NCI-H345 treated with DMSO at 0.1 percent for 48 hours (cell line): Measurements from ENCODE around the gene RNF17.
"Not testable (repeated sequence)": the region's sequence is repeated elsewhere in the genome, so short reads cannot be mapped to it uniquely, and the experiment has no call there.

Experiments used
- DNase-seq: peaks from one replicate; lab custom pipeline; 2025; ENCODE audit not compliant: unreplicated experiment; lab: John Stamatoyannopoulos, UW

Gene RNF17, protein sequence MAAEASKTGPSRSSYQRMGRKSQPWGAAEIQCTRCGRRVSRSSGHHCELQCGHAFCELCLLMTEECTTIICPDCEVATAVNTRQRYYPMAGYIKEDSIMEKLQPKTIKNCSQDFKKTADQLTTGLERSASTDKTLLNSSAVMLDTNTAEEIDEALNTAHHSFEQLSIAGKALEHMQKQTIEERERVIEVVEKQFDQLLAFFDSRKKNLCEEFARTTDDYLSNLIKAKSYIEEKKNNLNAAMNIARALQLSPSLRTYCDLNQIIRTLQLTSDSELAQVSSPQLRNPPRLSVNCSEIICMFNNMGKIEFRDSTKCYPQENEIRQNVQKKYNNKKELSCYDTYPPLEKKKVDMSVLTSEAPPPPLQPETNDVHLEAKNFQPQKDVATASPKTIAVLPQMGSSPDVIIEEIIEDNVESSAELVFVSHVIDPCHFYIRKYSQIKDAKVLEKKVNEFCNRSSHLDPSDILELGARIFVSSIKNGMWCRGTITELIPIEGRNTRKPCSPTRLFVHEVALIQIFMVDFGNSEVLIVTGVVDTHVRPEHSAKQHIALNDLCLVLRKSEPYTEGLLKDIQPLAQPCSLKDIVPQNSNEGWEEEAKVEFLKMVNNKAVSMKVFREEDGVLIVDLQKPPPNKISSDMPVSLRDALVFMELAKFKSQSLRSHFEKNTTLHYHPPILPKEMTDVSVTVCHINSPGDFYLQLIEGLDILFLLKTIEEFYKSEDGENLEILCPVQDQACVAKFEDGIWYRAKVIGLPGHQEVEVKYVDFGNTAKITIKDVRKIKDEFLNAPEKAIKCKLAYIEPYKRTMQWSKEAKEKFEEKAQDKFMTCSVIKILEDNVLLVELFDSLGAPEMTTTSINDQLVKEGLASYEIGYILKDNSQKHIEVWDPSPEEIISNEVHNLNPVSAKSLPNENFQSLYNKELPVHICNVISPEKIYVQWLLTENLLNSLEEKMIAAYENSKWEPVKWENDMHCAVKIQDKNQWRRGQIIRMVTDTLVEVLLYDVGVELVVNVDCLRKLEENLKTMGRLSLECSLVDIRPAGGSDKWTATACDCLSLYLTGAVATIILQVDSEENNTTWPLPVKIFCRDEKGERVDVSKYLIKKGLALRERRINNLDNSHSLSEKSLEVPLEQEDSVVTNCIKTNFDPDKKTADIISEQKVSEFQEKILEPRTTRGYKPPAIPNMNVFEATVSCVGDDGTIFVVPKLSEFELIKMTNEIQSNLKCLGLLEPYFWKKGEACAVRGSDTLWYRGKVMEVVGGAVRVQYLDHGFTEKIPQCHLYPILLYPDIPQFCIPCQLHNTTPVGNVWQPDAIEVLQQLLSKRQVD (N-terminal part only)

DNA sequence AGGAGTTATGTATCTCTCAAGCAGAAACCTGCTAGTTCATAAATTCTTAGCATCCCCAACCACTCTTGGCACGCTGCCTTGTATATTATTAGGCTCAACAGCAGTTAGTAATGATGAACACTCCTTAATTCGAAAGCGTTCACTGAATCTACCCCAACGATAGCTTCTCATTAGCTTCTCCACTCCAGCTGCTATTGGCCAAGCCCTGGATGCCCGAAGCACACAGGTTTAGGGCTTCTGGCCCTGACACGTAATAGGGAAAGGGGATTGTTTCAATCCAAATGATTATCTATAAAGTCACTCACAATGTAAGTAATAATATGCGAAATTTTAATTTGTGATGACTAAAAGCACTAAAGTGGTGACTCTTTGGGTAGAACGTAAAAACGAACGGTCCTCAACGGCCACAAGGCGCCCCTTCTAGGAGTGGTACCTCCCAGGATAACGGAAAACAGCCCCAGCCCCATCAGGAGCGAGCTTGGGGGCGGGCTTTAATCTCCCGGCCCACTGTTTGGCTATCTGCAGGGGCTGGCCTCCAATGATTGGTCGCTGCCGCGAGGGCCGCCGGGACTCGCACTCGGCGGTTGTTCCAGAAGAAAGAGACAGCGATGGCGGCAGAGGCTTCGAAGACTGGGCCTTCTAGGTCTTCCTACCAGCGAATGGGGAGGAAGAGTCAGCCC lies at the start of gene RNF17:
RNF17 (plus strand) TSS at position 574 of the 680 bp plus-strand sequence; CDS start at position 609, 35 bp downstream.
- DNase-seq = no peak

DNA sequence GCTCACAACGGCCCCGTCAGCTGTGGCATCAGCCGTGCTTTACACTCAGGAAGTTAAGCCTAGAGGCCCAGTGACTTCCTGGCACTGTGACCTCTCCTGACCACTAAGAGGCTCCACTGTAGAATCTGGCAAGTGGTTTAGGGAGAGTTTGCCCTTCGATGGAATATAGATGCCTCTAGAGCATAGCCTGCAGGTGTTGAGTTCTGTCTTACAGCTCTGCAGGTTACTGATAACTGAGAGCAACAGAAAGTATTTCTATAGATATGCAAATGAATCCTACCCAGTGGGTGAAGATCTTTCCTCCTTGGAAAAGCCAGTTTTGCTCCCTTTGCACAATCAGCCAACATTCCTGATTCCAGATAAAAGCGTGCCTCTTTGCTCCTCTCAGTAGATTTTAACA lies 48.0 kb upstream of the RNF17 start:
- DNase-seq = no peak

DNA sequence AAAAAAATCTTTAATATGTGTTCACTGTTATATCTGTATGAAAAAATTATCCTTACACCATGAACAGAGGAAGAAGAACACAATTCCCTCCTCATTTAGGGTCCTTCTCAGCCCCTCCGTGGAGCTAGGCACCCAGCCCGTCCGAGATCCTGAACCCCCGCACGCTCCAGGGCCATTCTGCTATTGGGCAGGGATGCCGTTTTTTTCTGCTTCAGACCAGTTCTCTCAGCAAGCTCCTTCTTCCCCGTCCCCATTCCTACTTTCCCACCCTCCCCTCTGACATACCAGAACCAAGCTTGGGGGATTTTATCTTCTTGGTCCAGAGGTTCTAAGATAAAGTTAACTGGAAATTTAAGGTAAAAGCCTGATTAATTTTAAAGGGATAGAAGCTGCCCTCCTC lies 47.5 kb upstream of the RNF17 start:
- DNase-seq = no peak

DNA sequence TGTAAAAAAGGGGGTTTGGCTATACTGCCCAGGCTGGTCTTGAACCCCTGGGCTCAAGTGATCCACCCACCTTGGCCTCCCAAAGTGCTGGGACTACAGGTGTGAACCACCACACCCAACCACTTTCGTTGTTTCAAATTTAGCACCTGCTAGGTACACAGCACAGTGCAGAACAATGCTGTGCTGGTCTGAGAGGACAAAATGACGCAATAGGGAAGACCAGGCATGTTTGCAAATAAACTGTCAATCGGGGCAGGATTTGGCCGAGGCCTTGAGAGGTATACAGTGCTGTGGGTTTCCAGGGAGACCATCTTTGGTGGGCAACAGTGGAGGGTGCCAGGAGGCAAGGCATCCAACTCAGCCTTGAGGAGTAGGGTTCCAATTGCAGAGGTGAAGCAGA lies 46.8 kb upstream of the RNF17 start:
- DNase-seq = no peak

DNA sequence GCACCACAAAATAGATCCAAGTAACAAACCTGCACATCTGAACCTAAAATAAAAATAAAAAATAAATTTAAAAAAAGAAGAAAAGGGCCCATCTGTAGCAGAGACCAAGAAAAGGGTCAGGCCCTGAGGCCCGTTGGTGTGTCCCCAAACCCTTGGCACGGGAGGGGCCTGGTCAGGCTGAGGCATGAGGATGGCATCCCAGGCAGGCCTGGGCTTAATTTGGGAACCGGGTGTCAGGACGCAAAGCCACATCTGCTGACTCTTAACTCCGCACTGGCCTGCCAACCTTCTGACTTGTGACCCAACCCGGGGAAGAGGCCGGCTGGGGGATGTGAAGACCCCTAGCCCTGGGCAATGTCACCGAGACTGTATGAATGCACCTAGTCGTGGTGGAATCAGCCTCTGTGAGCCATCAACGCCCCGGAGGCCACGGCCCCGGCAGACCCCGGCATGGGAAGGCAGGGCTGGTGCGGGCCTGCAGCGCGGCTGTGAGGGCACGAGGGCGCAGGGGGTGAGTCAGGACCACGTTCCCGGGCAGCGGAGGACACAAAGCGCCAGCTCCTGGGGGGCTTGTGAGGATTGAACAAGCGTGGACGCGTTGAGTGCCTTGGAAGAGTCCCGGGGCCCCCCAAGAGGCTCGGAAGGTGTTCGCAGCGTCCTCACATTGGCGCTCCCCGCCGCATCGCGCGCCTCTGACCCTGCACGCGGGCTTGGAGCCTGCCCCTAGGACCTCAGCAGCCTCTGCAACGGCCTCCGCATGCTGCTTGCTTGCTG lies 45.6 kb upstream of the RNF17 start:
- DNase-seq = no peak

DNA sequence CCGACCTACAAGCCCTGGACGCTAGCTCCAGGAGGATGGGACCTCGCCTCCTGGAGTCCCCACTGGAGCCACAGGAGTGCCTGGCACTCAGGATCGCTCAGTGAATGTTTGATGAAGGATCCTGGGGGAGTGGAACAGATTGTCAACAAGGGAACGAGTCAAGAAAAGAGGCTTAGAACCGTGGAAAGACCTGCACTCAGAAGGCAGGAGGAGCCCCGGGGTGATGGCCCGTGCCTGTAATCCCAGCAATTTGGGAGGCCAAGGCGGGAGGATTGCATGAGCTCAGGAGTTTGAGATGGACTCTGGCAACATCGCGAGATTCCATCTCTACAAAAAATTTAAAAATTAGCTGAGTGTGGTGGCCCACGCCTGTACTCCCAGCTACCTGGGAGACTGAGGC lies 44.8 kb upstream of the RNF17 start:
- DNase-seq = no peak

DNA sequence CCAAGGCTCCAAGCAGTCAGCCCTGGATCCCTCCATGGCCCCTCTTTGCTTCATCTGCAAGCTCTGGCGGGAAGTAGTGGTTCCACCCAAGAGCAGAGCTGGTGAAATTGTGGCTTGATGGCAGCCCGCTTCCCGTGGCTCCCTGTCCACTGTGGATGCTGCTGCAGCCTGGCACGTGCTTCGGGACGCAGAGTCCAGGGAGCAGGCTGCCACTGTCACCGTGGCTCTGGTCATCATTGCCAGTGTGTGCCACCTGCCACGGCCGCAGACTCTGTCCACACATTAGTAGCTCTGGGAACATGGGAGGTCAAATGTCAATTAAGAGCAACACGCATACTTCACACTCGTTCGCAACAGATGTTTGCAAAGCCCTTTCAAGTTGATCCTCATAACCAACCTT lies 40.8 kb upstream of the RNF17 start:
- no peak for DNase-seq

DNA sequence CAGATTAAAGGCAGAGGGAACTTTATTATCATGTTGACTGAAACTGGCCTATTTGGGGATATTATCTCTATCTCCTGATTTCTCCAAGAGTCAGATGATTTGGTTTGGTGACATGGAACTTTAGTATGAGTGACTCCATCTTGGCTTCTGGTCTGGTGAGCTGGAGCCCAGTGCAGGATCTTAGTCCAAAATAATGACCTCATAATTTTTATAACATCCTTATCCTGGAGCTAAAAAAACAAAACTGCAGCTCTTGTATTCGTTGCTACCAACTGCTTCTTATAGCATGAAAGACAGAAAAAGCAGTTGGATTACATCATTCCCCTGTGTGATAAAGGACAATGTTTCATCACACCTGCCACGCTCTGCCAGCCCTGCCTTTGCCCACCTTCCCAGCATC lies 39.3 kb upstream of the RNF17 start:
- no peak for DNase-seq

DNA sequence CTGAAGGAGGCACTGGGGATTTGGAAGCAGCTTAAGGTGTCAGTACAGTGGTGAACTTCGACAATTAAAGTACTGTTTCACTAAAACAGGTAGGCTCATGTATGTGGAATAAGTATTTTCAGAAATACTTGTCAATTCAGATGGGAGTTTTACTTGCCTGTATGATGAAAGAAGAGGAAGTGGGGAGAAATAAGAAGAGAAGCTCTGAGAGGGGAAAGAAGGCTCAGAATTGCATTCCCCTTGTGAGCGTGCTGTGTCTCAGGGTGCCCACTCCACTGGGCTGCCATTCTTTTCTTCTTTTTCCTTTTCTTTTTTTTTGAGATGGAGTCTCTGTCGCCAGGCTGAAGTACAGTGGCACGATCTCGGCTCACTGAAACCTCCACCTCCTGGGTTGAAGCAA lies 38.6 kb upstream of the RNF17 start:
- DNase-seq = no peak

DNA sequence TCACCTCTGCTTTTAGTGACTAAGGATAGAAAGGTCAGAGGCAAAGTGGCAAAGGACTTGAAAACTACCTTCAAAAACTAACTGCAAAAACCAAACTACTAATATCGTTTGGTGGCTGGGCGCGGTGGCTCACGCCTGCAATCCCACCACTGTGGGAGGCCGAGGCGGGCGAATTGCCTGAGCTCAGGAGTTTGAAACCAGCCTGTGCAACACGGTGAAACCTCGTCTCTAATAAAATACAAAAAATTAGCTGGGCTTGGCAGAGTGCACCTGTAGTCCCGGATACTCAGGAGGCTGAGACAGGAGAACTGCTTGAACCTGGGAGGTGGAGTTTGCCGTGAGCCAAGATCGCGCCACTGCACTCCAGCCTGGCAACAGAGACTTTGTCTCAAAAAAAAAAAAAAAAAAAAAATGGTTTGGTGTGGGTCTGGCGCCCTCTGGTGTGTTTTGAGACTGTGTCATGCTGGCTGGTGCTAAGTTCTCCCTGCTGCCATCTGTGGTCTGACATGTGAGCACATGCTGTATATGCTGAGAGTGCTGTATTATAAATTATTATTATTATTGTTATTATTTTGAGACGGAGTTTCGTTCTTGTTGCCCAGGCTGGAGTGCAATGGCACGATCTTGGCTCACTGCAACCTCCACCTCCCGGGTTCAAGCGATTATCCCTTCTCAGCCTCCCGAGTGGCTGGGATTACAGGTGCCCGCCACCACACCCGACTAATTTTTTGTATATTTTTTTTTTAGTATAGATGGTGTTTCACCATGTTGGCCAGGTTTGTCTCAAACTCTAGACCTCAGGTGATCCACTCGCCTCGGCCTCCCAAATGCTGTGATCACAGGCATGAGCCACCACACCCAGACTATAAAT lies 36.0 kb upstream of the RNF17 start:
- DNase-seq = peak; percentile 42

DNA sequence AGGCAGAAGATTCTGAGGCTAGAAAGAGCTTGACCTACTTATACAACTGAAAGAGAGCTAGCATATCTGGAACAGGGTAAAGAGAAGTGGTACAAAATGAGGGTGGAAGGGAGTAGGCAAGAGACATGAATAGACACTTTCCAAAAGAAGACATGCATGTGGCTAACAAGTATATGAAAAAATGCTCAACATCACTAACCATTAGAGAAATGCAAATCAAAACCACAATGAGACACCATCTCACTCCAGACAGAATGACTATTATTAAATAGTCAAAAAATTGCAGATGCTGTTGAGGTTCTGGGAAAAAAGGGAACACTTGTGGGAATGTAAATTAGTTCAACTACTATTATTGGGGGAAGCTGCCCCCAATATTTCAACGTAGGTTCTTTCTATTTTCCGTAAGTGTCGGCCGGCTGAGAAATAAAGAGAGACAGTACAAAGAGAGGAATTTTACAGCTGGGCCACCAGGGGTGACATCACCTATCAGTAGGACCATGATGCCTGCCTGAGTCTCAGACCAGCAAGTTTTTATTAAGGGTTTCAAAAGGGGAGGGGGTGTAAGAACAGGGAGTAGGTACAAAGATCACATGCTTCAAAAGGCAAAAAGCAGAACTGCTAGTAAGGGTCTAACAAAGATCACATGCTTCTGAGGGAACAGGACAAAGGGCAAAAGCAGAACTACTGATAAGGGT lies 32.9 kb upstream of the RNF17 start:
- not testable (repeated sequence) for DNase-seq

DNA sequence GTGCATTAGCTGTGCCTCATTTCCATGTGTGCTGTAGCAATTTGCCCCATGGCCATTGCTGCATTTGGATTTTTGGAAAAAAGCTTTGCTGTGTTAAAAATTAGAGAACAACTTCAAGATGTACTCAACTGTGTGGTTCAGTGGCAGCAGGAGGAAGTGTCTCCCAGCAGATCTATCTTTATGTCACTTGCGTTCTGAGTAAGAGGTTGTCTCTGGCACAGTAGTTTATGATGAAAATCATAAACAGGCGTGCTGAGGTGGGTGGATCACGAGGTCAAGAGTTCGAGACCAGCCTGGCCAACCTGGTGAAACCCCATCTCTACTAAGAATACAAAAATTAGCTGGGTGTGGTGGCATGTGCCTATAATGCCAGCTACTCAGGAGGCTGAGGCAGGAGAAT lies 29.0 kb upstream of the RNF17 start:
- no peak for DNase-seq

DNA sequence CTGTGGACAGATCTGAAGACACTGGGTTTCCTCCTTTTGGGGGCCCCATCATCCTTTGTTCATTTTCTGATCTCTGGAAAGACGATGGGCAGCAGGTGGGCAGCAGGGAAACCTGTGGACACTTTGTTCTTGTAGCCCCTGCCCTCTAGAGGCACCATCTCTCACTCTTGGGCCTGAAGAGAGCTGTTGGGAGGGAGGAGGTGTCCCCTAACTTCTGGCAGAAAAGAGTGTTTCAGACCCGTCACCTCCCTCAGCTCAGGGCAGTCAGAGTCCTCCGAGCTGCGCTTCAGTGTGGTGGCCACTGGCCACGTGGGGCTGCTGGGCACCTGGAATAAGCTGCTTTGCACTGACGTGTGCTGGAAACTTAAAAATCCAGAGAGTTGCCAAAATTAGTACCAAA lies 26.9 kb upstream of the RNF17 start:
- DNase-seq = no peak

DNA sequence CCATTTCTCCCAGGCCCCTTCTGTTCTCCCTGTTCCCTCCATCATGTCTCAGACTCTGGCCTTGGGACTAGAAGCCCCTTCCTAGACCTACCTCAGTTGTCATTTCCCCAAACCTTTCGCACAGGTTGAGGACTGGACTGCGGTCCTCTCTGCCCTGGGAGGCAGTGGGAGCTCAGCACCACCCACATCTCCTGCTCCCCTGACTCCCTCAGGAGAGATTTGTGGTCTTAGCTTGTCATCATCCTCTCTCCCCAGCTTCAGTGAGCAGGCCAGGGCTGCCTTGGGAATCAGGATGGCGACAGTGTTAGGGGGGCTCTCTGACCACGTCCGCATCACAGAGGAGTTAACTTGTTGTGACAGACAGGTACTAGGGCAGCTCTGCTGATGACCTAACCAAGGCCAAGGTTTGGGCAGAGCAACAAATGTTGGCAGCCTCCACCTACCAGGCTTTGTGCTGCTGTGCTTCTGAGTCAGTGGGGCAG lies 25.6 kb upstream of the RNF17 start:
- DNase-seq = no peak

DNA sequence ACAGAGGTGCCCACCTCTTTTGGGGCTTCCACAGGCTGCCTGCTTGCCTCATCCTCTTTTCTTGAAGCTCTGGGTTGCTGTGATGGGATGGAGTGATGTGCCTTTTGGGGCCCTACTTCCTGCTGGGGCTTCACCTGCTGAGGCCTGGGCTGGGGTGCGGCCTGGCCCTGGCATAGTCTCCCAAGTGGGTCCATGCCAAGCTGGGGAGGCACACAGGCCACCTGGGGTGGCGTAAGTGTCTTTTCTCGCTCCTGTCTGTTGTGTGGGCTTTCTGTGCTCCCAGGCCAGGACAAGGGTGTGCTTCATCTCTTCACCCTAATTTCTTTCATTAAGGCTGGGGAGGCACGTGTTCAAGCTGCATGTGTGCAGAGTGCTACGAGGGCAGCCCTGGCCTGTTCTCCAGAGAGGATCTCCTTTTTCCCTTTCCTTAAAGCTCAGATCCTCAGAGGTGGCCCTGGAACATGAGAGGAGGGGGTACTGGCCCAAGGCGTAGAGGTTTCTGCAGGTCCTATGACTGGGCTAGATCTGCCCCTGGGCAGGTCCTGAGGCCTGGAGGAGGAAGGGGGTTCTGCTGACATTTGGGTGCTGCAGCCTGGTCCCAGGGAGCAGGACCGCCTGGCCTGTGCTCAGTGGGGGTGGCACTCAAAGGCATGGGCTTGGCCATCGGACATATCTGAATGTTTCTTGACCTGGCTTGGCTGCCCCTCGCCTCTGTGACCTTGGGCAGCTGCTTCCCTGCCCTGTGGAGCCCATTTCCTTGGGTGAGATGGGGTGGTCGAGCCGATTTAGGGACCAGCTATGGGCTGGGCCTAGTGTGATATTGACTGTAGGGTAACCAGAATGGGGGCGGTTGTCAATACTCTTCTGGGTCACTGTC lies 23.7 kb upstream of the RNF17 start:
- DNase-seq = no peak

DNA sequence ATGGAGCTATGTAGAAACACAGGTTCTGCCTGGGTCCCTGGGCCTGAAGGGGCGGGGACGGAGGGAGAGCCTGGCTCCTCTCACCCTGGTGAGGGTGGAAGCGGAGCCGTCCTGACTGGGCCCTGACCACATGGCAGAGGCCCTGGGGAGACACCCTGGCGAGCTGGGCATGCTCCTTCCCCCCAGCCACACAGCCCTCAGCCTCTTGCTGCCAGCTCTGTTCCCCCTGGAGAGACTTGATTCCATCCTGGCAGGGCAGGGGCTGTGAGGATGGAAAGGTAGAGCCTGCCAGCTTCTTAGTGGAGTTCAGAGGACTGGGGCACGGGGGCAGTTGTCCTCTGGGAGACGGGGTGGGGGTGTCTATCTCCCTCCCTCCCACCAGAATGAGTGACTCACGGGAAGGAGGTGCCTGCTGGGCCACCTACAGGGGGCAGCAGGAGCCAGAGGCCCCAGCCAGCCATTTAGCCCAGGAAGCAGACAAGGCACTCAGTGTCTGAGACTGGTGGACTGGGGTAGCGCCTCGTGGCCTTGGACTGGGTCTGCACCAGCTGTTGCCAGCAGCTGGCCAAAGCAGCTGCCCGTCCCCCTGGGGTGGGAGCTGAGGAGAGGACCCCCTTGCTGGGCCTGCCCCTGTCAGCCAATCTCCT lies 22.8 kb upstream of the RNF17 start:
- no peak for DNase-seq

DNA sequence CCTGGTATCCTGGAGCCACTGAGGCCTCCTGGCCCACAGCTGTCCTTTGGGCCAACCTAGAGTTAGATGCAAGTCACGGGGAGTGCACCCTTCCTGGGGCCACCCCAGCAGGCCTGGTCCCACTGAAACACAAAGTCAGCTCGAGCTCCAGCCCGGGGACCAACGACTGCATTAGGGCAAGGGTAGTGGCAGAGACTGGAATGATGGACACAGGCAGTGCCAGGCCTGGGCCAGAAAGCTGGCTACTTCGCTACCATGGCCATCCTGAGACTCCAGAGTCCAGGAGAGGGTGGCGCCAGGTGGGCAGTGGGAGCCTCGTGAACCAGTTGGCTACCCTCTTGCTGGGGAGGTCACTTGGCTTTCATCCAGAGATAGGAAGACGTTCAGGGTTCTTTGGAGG lies 22.2 kb upstream of the RNF17 start:
- DNase-seq = no peak
